ENCODE measurements around the gene ATP1B1.

ATP1B1 gene

GRCh38 chr1:169106095-169106920, at the start of gene ATP1B1:
Gene ATP1B1, plus strand, starts transcription at chr1:169106690. Its CDS starts 140 bp downstream, at chr1:169106830.
- DNase-seq (ENCODE audit: low read depth): no peak

- no peak for DNase-seq (ENCODE audit: low read depth)
These were observed 47.1 kb upstream of the ATP1B1 start for GRCh38 chr1:169059421-169059820.

DNA sequence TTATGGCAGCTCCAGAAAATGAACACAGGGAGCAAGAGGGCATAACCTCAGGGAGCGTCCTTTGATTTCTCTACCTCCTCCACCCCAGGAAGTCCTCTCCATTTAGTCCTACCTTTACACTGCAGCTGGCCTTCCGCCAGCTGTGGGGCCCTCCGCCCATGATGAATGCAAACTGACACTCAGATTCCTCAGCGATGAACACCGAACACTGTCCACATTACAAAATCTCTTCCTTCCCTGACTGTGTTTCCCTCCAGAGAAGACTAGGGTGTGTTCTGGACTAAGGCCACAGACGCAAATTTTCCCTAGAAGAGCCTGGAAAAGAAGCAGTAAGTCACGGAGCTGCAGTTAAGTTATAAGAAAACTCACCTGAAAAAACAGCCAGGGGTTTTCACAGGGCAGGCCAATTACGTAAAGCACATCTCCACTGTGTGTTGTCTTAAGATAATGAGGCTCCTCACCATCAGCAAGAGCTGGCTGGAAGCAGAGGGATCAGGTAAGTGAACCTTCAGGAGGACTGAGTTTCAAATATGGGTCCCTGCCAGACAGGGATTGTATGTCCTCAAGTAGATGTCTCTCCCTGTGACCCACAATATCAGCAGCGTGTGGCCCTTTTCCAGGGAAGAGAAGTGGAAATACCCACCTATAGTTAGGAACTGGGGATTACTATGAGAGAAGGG, 46.3 kb upstream of the ATP1B1 start:
- DNase-seq (ENCODE audit: low read depth): no peak

GRCh38 chr1:169060919-169061639, 45.4 kb upstream of the ATP1B1 start:
- no peak for DNase-seq (ENCODE audit: low read depth)

DNA sequence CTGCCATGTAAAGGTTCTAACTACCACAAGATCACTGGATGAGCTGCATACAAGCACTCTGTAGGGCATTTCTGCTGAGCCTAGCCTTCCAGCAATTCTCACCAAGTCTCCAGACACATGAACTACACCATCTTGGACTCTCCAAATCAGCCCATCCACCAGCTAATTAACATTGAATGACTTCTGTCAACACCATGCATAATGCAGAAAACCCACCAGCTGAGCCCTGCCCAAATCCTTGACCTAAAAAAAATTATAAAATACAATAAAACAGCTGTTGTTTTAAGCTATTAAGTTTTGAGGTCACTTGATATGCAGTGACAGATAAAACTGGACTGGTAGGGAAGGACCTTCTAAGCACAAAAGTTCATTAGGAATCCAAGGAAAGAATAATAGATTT, 44.3 kb upstream of the ATP1B1 start:
- no peak for DNase-seq (ENCODE audit: low read depth)

GRCh38 chr1:169064103-169064502, 42.4 kb upstream of the ATP1B1 start:
- no peak for DNase-seq (ENCODE audit: low read depth)

DNA sequence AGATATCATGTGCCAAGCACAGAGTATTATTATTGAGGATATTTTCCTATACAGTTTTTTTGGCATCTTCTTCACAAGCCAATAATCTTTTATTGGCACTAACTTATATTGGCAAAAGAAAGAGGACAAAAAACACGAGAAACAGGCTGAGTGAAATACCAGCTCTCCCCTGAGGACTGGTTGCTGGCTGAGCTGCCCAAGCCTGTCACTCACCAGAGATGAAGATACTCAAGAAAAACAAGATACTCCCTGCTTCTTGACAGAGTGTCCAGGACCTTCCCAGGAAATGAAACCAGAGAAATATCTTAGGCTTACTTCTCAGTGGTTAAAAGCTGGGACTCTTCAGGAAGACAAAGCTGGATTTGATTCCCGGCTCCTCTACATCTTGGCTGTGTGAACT, 35.9 kb upstream of the ATP1B1 start:
- DNase-seq (ENCODE audit: low read depth): no peak

GRCh38 chr1:169070958-169071357, 35.5 kb upstream of the ATP1B1 start:
- no peak for DNase-seq (ENCODE audit: low read depth)

DNA sequence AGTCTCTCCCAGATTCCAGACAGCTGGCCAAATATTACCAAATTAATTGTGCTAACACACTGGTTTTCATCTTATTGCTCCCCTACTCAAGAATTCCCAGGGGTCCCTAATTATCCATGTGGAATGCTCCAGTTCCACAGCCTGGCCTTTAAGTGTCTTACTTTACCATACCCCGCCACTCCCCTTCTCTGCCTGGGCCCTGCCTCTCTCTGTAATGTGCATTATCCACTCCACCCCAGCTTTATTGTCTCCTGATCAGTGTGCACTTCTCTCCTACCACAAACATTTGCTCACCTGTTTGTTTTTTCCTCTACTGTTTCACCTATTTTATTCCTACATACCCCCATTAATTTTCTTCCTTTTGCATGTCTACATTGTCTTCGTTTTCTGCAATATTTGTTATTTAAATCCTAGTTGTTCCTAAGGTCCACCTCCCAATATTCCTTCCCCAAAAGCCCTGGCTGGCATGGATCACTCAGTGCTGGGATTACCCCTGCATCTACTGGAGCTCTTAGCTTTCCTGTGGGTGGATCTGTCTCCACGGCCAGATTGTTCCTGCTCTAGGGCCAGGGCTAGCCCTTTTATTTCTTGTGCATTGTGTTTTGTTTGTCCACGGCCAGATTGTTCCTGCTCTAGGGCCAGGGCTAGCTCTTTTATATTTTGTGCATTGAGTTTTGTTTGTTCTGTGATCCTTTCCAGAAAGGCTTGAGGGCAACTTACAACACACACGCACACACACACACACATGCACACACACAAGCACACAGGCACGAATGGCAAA, 33.4 kb upstream of the ATP1B1 start:
- DNase-seq (ENCODE audit: low read depth): no peak

GRCh38 chr1:169078163-169078883, 28.2 kb upstream of the ATP1B1 start:
- no peak for DNase-seq (ENCODE audit: low read depth)

DNA sequence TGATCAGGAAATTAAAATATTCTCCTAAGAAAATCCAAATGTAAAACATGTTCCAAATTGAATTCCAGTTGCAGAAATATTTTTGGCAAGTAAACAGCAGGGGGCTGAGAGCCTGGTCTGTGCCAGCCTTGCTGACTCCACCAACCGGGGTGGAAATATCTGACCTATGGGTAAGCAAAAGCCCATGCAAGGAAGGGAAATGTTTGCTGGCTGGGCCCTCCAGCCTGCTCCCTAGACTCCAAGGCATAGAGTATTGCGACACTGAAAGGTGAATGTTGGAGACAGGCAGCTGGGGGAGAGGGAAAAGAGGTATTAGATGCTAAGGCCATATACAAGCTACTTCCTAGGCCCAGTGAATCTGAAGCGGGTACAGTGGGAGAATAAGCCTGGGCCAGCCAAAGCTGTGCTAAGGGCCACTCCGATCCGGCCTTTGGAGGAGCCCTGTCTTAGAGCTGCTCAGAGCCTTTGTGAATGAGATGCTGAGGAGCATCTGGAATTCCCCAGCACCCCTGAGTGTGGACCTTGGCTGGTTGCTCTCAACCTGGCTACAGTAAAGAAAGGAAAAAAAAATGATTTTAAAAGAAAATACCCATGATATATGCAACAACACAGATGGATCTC, 24.9 kb upstream of the ATP1B1 start:
- DNase-seq (ENCODE audit: low read depth): no peak

- DNase-seq (ENCODE audit: low read depth): no peak
These were observed 20.6 kb upstream of the ATP1B1 start for GRCh38 chr1:169085911-169086310.

GRCh38 chr1:169086603-169087455, 19.7 kb upstream of the ATP1B1 start:
- no peak for DNase-seq (ENCODE audit: low read depth)

- no peak for DNase-seq (ENCODE audit: low read depth)
These were observed 18.6 kb upstream of the ATP1B1 start for GRCh38 chr1:169087876-169088275.

DNA sequence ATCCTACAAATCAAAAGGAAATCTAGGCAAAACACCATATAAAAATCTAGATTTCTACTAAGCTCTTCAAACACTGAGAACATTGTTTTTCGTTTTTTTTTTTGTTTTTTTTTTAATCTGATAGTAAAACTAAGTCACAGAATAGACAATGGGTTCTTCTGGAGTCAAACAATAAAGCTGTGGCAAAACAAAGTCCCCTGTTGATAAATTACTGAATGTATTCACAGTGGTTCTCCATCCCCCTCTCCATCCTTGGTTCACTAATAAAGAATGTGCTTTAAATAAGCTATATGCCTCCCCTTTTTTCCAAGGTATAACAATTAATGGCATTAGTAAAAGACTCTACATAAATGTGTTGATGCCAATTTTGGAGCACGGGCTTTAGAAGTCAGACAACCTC, 16.7 kb upstream of the ATP1B1 start:
- DNase-seq (ENCODE audit: low read depth): no peak

GRCh38 chr1:169090308-169090899, 16.1 kb upstream of the ATP1B1 start:
- no peak for DNase-seq (ENCODE audit: low read depth)

DNA sequence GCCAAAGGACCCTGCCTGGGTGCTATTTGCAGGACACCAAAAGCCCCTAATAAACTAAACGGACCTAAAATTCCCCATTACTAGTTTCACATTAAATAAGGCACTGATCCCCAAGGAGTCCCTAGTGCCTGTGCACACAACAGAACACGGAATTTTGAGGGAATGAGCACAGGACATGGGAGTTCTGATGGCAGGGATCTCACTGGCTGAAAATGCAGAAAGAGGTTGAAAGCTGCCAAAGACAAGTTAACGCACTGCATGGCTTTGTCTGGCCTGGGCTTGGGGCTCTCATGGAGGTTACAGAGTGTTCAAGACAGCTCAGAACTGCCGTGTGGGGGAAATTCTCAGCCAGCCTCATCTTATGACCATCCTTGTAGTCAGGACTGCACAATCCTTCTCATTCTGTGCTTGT, 15.6 kb upstream of the ATP1B1 start:
- no peak for DNase-seq (ENCODE audit: low read depth)

DNA sequence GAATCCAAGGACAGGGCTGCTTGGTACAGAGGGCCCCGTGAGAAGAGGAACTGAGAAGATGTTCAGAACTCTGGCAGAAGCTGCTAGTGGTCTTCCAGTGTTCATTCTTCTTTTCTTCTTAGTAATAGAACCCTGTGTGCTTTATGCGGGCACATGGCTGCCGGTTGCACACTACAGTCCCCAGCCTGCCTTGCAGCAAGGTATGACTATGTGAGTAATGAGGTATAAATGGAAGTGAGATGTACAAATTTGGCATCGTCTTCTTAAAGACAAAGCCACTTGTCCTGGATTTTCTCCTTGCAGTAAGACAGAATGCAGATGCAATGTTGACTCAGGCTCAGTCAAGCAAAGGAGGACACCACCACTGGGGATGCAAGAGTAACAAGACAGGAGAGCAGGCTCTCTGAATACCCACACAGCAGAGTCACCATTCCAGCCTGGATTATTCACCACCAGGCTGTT, 15.0 kb upstream of the ATP1B1 start:
- no peak for DNase-seq (ENCODE audit: low read depth)

GRCh38 chr1:169092399-169092798, 14.1 kb upstream of the ATP1B1 start:
- DNase-seq (ENCODE audit: low read depth): no peak

Data from GM04503 (cell line).